Measurements from ENCODE around the gene ACBD6.
"Not testable (repeated sequence)": the region's sequence is repeated elsewhere in the genome, so short reads cannot be mapped to it uniquely, and the experiment has no call there.

ACBD6 gene

GRCh38 chr1:180412583-180412982 lies 89.8 kb downstream of the ACBD6 start:
- DNase-seq, result no peak

- DNase-seq, result not testable (repeated sequence)
Measured at GRCh38 chr1:180408128-180408527, 94.2 kb downstream of the ACBD6 start.

- no peak for DNase-seq
Measured at GRCh38 chr1:180407051-180407450, 95.3 kb downstream of the ACBD6 start.

- DNase-seq, result no peak
Measured at GRCh38 chr1:180402551-180402950, 99.8 kb downstream of the ACBD6 start.

DNA sequence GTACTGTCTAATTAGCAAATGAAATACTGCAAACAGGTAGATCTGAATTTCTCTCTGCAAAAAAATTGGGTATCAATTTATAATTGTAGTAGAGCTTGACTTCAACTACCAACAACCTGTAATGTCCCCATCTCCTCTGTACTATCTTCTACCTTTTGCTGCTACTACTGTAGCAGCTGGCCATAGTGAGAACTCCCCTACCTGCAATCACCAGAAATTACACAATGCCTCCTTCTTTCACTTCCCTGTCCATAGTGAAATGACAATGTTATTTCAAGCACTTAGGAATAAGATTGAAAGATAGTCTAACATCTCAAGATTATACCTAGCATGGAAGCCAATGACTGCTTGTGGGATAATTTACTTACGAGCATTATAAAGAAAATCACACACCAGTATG lies 100.4 kb downstream of the ACBD6 start:
- no peak for DNase-seq

- no peak for DNase-seq
Measured at GRCh38 chr1:180397175-180397574, 105.2 kb downstream of the ACBD6 start.

- DNase-seq, result no peak
Measured at GRCh38 chr1:180392427-180393145, 109.8 kb downstream of the ACBD6 start.

DNA sequence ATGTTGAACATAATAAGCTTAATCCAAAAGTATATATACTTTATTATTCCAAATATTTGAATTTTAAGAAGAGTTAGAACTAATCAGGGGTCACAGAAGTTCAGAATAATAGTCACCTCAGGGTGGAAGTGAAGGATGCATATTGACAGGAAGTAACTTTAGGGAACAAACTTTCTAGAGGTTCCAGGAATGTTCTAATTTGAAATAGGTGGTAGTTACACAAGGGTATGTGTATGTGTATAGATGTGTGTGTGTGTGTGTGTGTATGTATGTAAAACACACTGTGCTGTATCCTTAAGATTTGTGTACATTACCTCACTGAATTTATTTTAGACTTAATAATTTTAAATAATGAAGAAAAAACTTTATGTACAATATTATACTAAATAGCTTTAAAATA lies 110.4 kb downstream of the ACBD6 start:
- DNase-seq, result no peak

DNA sequence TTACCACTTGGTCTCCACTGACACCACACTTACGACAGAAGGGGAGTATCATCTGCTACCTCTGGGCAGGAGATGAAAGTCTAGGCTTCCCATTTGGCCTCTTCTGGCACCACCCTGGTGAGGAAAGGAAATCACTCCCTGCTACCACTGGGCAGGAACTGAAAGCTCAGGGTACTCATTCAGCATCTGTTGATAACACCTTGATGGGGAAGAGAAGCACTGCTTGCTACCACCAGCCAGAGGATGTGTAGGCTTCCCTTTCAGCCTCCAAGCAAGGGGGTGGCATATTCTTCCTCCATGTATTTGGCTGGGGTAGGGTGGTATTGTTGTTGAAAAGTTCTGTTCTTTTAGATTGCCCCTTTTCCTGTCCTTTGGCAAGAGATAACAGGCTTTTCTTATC lies 115.0 kb downstream of the ACBD6 start:
- no peak for DNase-seq

GRCh38 chr1:180386745-180387367 lies 115.5 kb downstream of the ACBD6 start:
- no peak for DNase-seq

GRCh38 chr1:180385144-180385543 lies 117.2 kb downstream of the ACBD6 start:
- no peak for DNase-seq

GRCh38 chr1:180384286-180385005 lies 117.9 kb downstream of the ACBD6 start:
- no peak for DNase-seq

GRCh38 chr1:180382326-180383115 lies 119.9 kb downstream of the ACBD6 start:
- no peak for DNase-seq

- no peak for DNase-seq
Measured at GRCh38 chr1:180381184-180381580, 121.2 kb downstream of the ACBD6 start.

GRCh38 chr1:180380259-180381183 lies 121.9 kb downstream of the ACBD6 start:
- DNase-seq, result no peak

- no peak for DNase-seq
Measured at GRCh38 chr1:180376800-180377199, 125.6 kb downstream of the ACBD6 start.

- DNase-seq, result no peak
Measured at GRCh38 chr1:180376253-180376652, 126.1 kb downstream of the ACBD6 start.

DNA sequence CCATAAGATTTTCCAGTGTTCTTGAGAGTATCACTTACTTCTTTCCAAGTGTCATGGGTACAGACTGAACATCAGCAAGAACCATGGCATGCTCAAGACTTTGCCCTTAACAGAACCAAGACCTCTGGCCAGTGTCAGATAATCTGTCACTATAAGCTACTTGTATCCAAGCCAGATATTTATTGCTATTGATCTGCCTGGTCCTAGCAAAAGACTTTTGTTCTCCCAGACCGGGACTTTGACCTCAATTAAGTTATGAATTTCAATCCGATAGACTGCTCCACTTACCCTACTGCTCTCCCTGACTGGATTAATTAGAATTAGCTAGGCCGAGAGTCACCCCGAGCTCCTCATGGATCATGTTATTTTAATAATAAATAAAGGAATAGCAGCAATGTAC lies 129.6 kb downstream of the ACBD6 start:
- no peak for DNase-seq

- no peak for DNase-seq
Measured at GRCh38 chr1:180370597-180370996, 131.8 kb downstream of the ACBD6 start.

- no peak for DNase-seq
Measured at GRCh38 chr1:180370188-180370587, 132.2 kb downstream of the ACBD6 start.

DNA sequence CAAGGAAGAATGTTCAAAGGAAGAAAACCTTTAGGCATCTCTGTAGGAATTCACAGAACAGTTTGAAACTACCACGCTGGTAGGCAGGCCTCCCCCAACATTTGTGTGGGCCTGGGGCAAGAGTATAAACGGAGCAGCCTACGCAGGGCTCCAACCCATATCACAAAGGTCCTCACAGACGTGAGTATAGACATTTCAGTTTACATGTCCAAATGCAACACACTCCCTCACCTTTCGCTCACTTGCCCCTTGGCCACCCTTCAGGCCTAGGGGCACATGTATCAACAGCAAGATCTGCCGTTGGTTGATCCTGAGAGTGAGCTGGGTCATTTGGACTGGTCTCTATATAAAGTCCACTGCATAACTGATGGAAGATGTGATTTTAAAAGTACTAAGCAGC lies 133.3 kb downstream of the ACBD6 start:
- no peak for DNase-seq

All from effector CD8-positive, alpha-beta T cell (primary cell).